ENCODE measurements around the gene GJC2. TPM values are rescaled to one million over a fixed set of nuclear protein-coding genes. Genes with fewer than 3 reads are reported as not detected.
A peak's percentile ranks its signal among the peaks of the same experiment; 100 is the strongest.

The GJC2 gene
- total RNA-seq, 1 donor from 2014 or later, result 1.1 TPM

- Mint-ChIP-seq H3K27ac (ENCODE audit: unreplicated experiment) (no peak overlapping the region), H3K4me1 (ENCODE audit: low read depth, unreplicated experiment) (no peaks in the 10 kb centered on the region), H3K27me3 (ENCODE audit: low read depth, unreplicated experiment) (peaks cover 2% of the 10 kb centered on the region), H3K9me3 (ENCODE audit: unreplicated experiment) (peaks cover 26% of the 10 kb centered on the region), H3K36me3 (ENCODE audit: low read depth, unreplicated experiment) (peaks cover 20% of the 10 kb centered on the region), H3K4me3 (ENCODE audit: unreplicated experiment) (no peak overlapping the region)
- H3K27me3 ChIP-seq (ENCODE audit: insufficient read depth, low read length), result no peaks in the 10 kb centered on the region
- no peak overlapping the region for H2AFZ ChIP-seq (ENCODE audit: low read depth, low read length)
- H4K20me1 ChIP-seq (ENCODE audit: insufficient read depth, low read length), result no peaks in the 10 kb centered on the region
- H3K4me2 ChIP-seq (ENCODE audit: low read length), result no peak overlapping the region
- TF ChIP-seq EZH2 (IDR thresholded peaks at IDR 0.05; ENCODE audit: insufficient read depth, low read length) (no peak), CTCF (IDR thresholded peaks at IDR 0.05; ENCODE audit: insufficient read depth, low read depth, low read length) (no peak)
- H3K9ac ChIP-seq (ENCODE audit: low read length), result no peak overlapping the region
- FAIRE-seq, result peak; percentile 60
- H3K27ac ChIP-seq (ENCODE audit: low read depth, low read length), result no peak overlapping the region
- no peaks in the 10 kb centered on the region for H3K4me1 ChIP-seq (ENCODE audit: insufficient read depth, low read length)
- H3K9me3 ChIP-seq (ENCODE audit: insufficient read depth, low read depth, low read length), result no peaks in the 10 kb centered on the region
- no peak overlapping the region for H3K4me3 ChIP-seq (ENCODE audit: insufficient read depth, low read depth, low read length)
- H3K36me3 ChIP-seq (ENCODE audit: insufficient read depth, low read length), result no peaks in the 10 kb centered on the region
- DNase-seq (ENCODE audit: low read depth), result no peak
- no peaks in the 10 kb centered on the region for H3K79me2 ChIP-seq (ENCODE audit: insufficient read depth, low read length)
Observed at GRCh38 chr1:228198977-228199590, 49.4 kb downstream of the GJC2 start.

GRCh38 chr1:228204958-228205357 is 55.2 kb downstream of the GJC2 start:
- no peak overlapping the region for H3K27ac ChIP-seq (ENCODE audit: low read depth, low read length)
- no peak for DNase-seq (ENCODE audit: low read depth)
- H3K36me3 ChIP-seq (ENCODE audit: insufficient read depth, low read length), result no peaks in the 10 kb centered on the region
- Mint-ChIP-seq H3K36me3 (ENCODE audit: low read depth, unreplicated experiment) (peaks cover 9% of the 10 kb centered on the region), H3K4me3 (ENCODE audit: unreplicated experiment) (no peak overlapping the region), H3K27me3 (ENCODE audit: low read depth, unreplicated experiment) (peaks cover 5% of the 10 kb centered on the region), H3K4me1 (ENCODE audit: low read depth, unreplicated experiment) (no peaks in the 10 kb centered on the region), H3K27ac (ENCODE audit: unreplicated experiment) (no peak overlapping the region), H3K9me3 (ENCODE audit: unreplicated experiment) (peaks cover 8% of the 10 kb centered on the region)
- no peak overlapping the region for H3K9ac ChIP-seq (ENCODE audit: low read length)
- no peaks in the 10 kb centered on the region for H3K9me3 ChIP-seq (ENCODE audit: insufficient read depth, low read depth, low read length)
- TF ChIP-seq CTCF (IDR thresholded peaks at IDR 0.05; ENCODE audit: insufficient read depth, low read depth, low read length), result no peak
- TF ChIP-seq EZH2 (IDR thresholded peaks at IDR 0.05; ENCODE audit: insufficient read depth, low read length), result no peak
- no peak overlapping the region for H3K4me2 ChIP-seq (ENCODE audit: low read length)
- no peak for FAIRE-seq
- H3K27me3 ChIP-seq (ENCODE audit: insufficient read depth, low read length), result no peaks in the 10 kb centered on the region
- no peaks in the 10 kb centered on the region for H3K4me1 ChIP-seq (ENCODE audit: insufficient read depth, low read length)
- no peaks in the 10 kb centered on the region for H3K79me2 ChIP-seq (ENCODE audit: insufficient read depth, low read length)
- H2AFZ ChIP-seq (ENCODE audit: low read depth, low read length), result no peak overlapping the region
- no peak overlapping the region for H3K4me3 ChIP-seq (ENCODE audit: insufficient read depth, low read depth, low read length)
- no peaks in the 10 kb centered on the region for H4K20me1 ChIP-seq (ENCODE audit: insufficient read depth, low read length)
